Left hindlimb (tissue), 1 donor: ENCODE data around the gene SIX5.
A peak's percentile ranks its signal among the peaks of the same experiment; 100 is the strongest.

Experiments
- DNase-seq: peaks from one replicate; pipeline ENCODE4 v3.0.0-alpha.2; 2018

Gene SIX5

DNA sequence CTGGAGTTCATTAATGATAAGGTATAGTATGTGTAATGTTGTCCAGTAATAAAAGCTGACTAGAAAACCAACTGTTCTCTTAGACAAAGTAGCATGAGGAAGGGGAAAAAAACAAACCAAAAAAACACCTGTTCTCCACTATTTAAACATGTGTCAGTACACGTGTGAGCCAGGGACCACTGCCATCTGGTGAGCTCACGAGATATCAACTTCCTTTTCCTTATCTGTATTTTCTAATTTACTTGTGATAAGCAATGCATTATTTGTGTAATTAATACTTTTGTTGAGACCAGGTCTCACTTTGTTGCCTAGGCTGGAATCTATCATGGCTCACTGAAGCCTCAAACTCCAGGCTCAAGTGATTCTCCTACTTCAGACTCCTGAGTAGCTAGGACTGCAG is 4.3 kb upstream of the SIX5 start:
- no peak for DNase-seq

DNA sequence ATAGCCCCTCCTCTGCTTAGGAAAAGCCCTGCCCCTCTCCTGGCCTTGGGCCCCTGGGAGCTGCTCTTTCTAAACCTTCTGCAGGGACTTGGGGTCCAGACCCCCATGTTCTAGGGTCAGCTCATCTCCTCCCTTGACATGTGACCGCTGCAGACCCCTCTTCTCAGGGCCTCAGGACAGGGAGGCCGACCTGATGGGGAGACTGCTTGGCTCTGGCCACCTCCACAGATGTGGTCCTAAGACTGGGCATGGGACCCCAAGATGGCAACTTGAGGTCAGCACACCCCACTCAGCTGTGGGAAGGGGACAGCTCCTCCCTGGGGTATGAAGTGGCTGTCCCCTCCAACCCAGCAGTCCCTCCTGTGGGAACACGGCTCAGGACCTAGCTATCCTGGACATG is 3.9 kb upstream of the SIX5 start:
- DNase-seq, result no peak

GRCh38 chr19:45772130-45772840 is 3.2 kb upstream of the SIX5 start:
- DNase-seq, result no peak

DNA sequence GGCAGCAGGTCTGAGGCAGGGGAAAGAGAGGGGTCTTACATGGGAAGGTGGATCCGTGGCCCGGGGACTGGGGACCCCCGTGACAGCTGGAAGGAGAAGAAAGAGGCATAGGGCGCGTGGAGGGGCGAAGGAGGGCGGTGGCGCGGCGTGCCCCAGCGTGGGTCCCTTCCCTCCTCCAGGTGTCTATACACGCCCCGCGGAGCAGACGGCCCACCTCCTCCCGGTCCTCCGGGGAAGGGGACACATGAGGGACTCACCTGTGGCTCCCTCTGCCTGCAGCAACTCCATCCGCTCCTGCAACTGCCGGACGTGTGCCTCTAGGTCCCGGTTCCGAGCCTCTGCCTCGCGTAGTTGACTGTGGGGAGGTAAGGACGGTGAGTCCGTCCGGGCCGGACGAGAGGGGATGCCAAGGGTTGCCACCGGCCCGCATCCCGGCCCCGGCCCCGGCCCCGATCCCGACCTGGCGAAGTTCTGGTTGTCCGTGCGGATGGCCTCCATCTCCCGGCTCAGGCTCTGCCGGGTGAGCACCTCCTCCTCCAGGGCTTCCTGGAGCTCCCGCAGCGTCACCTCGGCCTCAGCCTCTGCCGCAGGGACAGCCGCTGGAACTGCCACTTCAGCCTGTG is 2.4 kb upstream of the SIX5 start:
- DNase-seq, result no peak

GRCh38 chr19:45770192-45771101 is 1.4 kb upstream of the SIX5 start:
- peak; percentile 98 for DNase-seq

- no peak for DNase-seq
Observed at GRCh38 chr19:45769821-45770191, 754 bp upstream of the SIX5 start.

GRCh38 chr19:45768655-45768983 is 433 bp downstream of the SIX5 start:
- DNase-seq, result peak; percentile 83

GRCh38 chr19:45767881-45768654 is 984 bp downstream of the SIX5 start:
- peak; percentile 86 for DNase-seq

GRCh38 chr19:45767410-45767880 is 1.6 kb downstream of the SIX5 start:
- peak; percentile 89 for DNase-seq

DNA sequence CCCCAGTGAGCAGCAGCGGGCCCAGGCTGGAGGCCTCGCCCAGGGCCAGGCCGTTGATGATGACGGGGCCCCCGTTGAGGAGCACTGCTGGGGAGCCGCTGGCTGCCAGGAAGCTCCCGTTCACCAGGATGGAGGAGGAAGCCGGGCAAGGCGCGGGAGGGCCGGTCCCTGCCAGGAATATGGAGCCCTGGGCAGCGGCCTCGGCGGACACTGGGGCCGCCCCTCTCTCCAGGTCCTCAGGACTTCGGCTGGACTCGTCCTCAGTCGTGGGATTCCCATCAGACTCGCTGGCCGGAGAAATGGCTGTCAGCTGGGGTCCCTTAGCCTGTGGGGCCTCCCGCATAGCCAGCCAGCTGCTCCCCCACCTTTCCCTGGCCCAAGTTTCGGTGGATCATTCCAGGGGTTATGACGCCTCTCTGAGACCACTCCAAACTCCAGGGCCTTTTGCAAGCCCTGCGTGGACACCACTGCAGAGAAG is 2.1 kb downstream of the SIX5 start:
- DNase-seq, result peak; percentile 64

DNA sequence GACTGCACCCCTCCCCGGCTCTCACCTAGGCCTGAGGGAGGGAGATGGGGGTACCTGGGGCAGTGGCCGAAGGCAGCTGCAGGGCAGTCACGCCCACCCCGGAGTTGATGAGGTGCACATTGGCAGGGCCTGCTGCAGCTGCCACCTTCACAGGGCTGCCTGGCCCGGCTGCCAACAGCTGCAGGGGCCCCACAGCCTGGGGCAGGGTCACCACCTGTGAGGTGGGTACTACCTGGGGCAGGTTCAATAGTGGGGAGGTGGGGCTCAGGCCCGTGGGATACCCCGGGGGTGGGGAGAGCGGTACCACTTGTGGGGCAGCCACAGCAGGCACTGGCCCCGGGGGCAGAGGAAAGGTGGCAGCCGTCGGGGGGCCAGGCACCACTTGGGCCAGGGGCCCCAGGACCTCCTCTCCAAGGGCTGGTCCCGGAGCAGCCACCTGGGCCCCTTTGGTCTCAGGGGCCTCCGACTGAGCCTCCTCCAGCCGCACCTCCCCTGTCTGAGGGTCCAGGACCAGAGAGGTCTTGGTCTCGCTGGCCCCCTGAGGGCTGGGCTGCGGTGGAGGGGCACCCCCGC is 2.7 kb downstream of the SIX5 start:
- peak; percentile 49 for DNase-seq

- DNase-seq, result no peak
Observed at GRCh38 chr19:45765702-45766295, 3.3 kb downstream of the SIX5 start.

- peak; percentile 53 for DNase-seq
Observed at GRCh38 chr19:45764945-45765701, 3.9 kb downstream of the SIX5 start.

- DNase-seq, result no peak
Observed at GRCh38 chr19:45764475-45764874, 4.6 kb downstream of the SIX5 start.

- DNase-seq, result peak; percentile 37
Observed at GRCh38 chr19:45763691-45764294, 5.3 kb downstream of the SIX5 start.

DNA sequence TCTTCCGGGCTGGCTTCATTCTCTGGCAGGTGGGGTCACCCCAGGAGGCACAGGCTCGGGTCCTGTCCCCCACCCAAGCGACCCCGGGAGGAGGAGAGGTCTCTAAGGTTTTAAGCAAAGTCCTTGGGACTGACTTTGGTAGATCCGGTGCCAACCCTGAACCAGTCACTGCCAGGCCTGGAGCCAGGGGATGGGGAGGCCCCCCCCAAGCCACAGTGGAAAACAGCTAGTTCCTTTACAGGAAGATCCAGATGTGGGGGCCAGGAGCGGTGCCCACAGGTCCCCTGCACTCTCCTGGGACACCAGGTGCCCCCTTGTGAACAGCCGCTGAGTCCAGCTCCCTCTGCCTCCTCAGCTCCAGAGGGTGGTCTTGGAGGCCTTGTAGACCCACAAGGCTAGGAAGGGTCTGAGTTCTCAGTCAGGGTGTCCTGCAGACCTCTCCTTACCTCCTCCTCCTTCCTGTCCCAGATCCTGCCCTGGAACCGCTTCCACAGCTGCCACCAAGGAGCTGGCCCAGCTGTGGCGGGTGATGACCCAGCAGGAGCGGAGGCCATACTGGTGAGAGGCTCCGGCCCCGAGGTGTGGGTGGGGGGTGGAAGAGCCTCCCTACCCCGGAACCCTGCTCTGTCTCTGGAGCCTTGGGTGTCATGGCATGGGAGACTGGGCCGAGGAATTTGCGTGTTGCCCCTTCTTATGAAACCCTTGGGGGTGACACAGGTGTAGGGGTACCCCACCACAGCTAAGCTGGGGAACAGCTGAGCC is 6.0 kb downstream of the SIX5 start:
- peak; percentile 32 for DNase-seq

GRCh38 chr19:45761714-45762113 is 7.3 kb downstream of the SIX5 start:
- peak; percentile 27 for DNase-seq

DNA sequence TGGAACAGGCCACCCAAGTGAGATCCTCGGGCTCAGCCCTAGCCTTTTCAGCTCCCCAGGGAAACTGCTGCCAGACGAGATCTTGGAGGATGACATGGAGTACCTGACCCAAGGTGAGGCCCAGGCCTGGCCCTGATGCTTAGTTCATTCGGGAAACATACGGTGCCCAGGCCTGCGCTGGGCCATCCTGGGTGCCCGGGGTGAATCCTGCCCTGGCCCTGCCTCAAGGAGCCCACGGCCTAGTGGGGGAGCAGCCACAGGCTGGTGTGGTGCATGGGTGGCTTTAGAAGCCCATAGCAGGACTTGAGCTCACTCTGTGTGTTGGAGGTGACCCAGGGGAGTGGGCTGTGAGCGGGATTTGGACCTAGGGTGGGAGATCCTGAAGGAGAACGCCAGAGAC is 10.1 kb downstream of the SIX5 start:
- DNase-seq, result no peak

DNA sequence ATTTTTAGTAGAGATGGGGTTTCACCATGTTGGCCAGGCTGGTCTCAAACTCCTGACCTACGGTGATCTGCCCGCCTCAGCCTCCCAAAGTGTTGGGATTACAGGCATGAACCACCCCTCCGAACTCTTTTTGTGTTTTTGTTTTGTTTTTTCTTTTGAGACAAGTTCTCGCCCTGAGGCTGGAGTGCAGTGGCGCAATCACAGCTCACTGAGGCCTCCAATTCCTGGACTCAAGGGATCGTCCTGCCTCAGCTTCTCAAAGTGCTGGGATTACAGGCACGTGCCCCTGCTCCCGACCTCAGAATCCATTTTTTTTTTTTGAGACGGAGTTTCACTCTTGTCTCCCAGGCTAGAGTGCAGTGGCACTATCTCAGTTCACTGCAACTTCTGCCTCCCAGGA is 11.4 kb downstream of the SIX5 start:
- DNase-seq, result no peak

DNA sequence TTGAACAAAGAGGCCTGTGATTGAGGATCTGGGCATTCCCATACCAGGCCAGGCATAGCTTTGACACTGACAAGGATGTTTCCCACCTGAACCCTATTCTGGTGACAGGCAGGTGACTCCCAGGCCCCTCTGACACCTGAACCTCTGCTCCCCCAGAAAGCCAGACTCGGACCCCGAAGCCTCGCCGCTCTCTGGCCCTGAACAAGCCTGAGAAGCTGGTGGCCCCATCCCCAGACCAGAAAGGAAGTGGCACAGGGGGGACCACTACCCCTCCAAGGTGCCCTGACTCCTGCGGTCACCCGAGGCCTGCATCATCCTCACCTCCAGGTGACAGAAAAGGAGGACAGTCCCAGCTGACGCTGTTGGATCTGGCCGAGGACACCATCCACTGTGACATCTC is 14.7 kb downstream of the SIX5 start:
- no peak for DNase-seq
